ENCODE results near the gene GPR139.

The GPR139 gene

DNA sequence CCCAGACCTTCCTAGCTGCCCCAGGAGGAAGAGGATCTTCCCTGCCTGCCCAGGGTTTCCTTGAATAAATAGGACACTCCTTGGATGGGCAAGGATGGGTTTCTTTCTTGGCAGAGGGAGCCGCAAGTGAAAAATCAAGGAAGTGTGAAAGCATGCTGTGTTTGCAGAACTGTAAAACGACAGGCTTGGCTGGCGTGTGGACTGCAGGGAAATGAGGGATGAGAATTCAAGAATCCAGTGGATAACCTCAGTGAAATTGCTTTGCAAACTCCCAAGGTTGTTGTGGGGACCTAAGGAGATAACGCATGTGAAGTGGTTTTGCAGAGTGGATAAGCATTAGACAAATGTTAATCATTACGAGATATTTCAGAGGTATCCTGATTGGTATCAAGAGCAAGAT lies 20.4 kb downstream of the GPR139 start:
- DNase-seq (ENCODE audit: low spot score) = no peak

GRCh38 chr16:20051611-20052010 lies 22.1 kb downstream of the GPR139 start:
- DNase-seq (ENCODE audit: low spot score) = no peak

DNA sequence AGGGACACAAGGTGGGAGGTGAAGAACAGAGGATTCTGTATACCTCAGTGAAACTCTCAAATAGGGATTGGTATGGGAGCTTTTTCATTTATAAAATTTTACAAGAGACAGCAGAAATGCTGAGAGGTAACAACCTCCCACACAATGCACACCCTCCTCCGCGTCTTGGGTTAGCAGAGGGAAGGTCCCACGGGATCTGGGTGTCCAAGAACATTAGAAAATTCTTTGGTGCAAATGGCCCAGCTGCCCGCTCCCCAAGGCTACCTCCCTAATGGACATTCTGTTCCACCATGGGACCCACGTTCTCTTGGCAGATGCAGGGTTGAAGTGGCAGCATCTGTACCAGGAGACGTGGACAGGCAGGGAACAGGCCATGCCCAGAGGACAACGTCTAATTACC lies 22.5 kb downstream of the GPR139 start:
- DNase-seq (ENCODE audit: low spot score) = no peak

- no peak for DNase-seq (ENCODE audit: low spot score)
These were observed 23.9 kb downstream of the GPR139 start for GRCh38 chr16:20049831-20050230.

DNA sequence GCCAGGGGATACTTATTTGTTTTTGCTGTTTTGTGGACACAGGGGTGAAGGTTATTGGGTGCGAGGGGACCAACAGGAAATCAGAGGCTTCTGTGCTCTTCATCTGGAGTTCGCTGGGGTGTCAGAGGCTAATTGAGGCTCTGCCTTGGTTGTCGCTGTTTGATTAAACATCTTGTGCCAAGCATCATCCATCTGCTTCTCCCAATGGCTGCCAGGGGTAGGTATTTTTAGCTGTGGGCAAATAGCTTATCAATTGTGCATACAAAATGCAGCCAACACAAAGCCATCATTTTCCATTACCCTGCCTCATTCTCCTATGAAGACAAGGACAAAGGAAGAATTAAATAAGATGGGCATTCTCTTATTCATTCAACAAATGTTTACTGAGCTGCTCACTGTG lies 27.8 kb downstream of the GPR139 start:
- no peak for DNase-seq (ENCODE audit: low spot score)

- no peak for DNase-seq (ENCODE audit: low spot score)
These were observed 30.8 kb downstream of the GPR139 start for GRCh38 chr16:20042848-20043247.

DNA sequence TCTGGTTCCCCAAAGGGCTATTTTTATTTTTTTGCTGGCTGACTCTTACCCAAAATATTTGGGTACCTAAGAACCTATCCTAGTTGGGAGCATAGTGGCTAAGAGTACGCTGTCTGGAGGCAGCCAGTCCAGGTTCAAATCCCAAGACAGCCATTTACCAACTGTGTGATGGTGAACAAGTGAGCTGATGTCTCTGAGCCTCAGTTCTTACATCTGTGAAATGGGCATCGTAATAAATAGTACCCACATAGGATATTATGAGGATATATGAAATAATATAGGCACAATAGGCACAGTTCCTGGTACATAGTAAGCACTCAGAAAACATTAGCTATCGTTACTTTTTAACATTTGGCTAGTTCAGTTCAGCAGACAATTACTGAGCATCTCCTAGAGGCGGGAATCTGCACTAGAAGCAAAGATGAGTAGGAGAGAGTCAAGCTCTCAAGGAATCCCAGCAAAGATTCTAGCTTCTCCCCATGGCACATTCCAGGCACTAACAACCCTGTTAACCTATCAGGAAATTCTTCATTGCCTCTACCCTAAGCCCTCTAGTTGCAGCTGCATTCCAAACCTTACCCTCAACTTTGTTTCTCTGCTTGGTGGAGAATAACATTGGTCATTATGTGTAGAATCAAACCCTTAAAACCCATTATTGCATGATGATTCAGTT lies 31.6 kb downstream of the GPR139 start:
- no peak for DNase-seq (ENCODE audit: low spot score)

- DNase-seq (ENCODE audit: low spot score) = no peak
These were observed 33.7 kb downstream of the GPR139 start for GRCh38 chr16:20040011-20040410.

- no peak for DNase-seq (ENCODE audit: low spot score)
These were observed 44.1 kb downstream of the GPR139 start for GRCh38 chr16:20029611-20030010.

- DNase-seq (ENCODE audit: low spot score) = no peak
These were observed 47.2 kb downstream of the GPR139 start for GRCh38 chr16:20026361-20027072.

DNA sequence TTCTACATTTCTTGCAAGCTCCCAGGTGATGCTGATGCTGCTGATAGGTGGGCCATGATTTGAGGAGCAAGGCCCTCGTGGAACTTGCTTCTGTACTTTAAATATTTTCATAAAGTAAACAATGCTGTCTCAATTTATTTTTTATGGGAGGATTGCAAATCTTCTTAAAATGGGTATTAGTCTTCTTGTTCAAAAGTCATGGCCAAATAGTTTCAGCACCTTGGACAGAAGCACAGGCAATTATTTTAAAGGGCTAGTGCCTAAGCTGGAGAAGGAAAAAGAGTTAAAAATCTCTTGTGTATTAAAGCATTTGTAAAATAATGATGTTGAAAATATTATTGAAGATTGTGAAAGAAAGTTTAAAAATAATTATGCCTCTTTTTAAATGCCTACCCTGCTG lies 50.5 kb downstream of the GPR139 start:
- no peak for DNase-seq (ENCODE audit: low spot score)

DNA sequence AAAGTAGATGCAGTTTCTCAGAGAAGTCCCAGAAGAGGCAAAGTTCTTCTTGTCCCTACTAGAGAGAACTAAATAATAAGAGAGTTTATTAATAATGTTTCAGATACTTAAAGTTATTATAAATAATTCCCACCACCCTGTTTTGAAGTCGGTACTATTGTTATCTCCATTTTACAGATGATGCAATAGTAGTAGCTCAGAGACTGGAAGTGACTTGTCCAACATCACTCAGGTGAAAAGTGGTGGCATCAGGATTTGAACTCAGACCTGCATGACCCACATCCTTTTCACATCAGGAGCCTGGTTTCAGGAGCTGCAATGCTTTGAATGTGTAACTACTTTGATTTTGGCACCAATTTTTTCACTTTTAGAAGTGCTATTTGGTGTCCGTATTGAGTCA lies 52.7 kb downstream of the GPR139 start:
- no peak for DNase-seq (ENCODE audit: low spot score)

DNA sequence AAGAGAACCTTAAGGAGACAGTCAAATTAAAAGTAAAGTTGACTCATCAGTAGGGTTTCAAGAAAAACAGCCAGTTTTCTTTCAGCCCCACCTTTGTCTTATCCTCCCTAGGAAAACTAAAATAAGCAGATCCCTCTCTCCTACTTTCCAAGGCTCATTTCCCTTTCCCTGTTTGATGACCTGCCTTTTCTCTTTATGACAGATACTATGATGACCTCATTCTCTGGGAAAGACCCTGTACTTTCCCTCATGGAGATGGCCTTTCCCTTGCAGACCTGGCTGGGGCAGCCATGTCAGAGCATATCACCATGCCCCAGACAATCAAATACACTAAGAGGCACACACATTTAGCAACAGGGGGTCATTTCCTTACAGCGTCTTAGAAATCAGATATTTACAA lies 53.6 kb downstream of the GPR139 start:
- DNase-seq (ENCODE audit: low spot score) = no peak

DNA sequence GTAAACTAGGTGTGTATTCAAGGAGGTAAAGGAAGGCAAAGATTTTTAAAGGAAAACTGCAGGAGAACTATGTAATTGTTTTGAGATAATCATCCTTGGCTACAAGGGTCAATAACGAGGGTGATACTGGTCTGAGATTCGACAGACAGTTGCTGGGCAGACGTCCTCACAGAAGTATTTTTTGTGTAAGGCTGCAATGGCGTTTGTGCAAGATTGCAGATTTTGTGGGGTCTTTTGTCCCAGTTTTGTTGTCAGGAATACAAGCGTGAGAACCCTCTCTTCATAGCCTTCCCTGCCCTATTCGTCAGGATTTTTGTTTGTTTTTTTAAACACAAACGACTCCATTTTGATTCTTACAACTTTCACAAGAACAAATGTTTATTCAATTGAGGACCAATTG lies 57.5 kb downstream of the GPR139 start:
- DNase-seq (ENCODE audit: low spot score) = no peak

DNA sequence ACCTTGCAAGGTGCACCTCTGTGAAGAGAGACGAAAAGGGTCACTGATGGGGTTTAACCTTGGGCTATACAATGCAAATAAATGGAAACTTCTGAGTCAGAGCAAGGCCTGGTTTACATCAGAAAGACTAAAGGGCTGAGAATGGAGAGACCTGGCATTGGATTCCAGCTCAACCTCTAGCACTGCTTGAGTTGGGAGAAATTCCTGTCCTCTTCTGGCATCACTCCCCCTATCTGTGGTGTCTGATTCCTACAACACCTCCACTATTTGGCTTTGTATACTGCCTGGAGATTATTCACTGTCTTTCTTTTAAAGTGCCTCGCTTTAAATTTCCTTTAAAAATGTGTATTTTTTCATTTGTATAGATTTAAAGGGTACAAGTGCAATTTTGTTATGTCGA lies 68.8 kb downstream of the GPR139 start:
- no peak for DNase-seq (ENCODE audit: low spot score)

DNA sequence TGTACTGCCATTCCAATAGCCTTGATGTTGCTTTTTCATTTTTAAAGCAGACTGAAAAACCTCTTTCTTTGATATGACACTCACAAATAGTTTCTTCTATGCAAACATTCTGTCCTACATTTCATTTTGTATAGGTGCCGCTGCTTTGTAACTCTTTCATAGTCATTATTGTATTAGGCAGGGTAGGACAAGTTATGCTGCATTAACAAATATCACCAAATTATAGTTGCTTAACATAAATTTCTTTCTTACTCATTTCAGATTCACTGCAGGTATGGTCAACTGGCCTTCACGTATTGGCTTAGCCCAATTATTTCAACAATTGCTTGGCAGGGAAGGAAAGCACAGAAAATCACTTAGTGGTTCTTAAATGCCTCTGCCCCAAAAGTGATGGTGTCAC lies 70.8 kb downstream of the GPR139 start:
- DNase-seq (ENCODE audit: low spot score) = no peak

- DNase-seq (ENCODE audit: low spot score) = no peak
These were observed 71.6 kb downstream of the GPR139 start for GRCh38 chr16:20001856-20002707.

DNA sequence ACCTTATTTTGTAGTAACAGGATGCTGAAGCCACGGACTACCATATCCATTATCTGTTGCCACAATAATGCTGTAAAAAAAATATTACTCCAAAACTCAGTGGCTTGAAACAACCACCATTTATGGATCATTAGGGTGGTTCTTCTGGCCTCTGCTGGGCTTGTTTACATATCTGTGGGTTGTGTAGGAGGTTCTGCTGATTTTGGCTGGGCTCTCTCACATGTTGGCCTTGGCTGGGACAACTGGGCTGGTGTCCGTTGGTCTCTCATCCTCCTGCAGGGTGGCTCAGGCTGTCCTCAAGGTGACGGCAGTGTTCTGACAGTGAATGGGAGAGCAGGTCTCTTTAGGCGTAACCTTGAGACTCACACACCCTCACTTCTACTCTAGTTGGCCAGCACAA lies 76.0 kb downstream of the GPR139 start:
- no peak for DNase-seq (ENCODE audit: low spot score)

DNA sequence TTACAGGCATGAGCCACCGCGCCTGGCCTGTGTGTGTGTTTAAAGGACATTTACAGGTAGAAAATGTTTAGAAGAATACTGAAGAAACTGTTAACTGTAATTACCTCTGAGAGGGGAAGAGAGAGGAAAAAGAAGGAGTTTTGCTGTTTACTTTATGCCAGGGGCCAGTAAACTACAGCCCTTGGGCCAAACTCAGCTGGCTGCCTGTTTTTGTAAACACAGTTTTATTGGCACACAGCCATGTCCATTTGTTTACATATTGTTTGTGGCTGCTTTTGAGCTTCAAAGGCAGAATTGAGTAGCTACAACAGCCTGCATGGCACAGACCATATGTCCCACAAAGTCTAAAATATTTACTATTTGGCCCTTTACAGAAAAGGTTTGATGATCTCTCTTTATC lies 76.4 kb downstream of the GPR139 start:
- DNase-seq (ENCODE audit: low spot score) = no peak

GRCh38 chr16:19994466-19995170 lies 79.1 kb downstream of the GPR139 start:
- no peak for DNase-seq (ENCODE audit: low spot score)

DNA sequence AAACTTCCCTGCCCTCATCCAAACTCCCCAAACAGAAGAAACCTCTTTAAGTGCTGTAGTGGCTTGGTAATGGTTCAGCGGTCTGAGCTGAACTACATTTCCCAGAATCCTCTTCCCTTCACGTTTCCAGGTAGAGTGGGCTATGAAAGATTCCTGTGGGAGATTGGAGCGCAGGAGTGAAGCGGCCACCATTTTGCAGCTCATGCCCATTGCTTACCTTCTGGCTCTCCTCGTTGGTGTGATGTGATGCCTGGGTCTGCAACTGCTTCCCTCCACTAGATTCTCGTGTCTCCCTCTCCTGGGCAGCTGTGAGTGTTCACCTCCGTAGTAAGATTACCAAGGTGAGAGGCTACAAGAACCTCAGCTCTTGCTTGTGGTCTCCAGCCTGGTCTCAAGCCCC lies 82.1 kb downstream of the GPR139 start:
- no peak for DNase-seq (ENCODE audit: low spot score)

DNA sequence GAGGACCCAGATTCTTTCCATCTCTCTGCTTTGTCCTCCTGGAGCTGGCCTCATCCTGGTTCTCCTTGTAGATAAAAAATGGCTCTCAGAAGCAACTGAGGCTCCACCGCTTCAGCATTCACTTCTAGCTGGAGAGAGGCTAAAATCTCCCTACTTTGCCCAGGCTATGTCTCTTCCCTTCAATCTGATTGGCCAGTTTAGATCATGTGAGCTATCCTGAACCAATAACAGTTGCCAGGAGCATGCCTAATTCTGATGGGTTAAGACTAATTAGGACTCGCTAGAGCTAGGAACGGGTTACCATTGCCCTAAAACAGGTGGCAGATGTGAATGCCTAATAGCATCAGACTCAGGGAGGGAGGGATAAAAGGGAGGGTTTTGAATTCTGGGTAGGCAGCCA lies 89.6 kb downstream of the GPR139 start:
- DNase-seq (ENCODE audit: low spot score) = no peak
